ENCODE measurements around the gene SIK3. TPM values are rescaled to one million over a fixed set of nuclear protein-coding genes. Genes with fewer than 3 reads are reported as not detected.

The SIK3 gene
- total RNA-seq, 1 experiment from 2014 or later = 14.5 TPM

DNA sequence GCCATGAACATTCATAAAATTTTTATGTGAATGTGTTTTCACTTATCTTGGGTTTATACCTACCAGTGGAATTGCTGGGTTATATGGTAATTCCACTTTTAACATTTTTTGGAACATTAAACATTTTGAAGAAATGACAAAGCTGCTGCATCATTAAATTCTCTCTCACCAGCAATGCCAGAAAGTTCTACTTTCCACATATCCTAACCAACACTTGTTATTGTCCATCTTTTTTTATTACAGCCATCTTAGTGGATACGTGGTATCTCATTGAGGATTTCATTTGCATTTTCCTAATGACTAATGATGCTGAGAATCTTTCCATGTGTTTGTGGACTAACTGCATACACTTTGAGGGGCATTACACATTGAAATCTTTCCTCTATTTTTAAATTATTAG is 122.6 kb downstream of the SIK3 start:
- H2AFZ ChIP-seq (ENCODE audit: low read length) = no peak overlapping the region
- DNase-seq (no peak), ATAC-seq (no peak)
- no TSS peak for BruUV-seq (replicated peaks)
- H3K79me2 ChIP-seq (ENCODE audit: low read length) = 0 out of 2 replicates have a peak, but pooled peaks cover 4% of the 10 kb centered on the region
- intact Hi-C loops (cut with micrococcal nuclease) = no loop called here
- H3K4me3 ChIP-seq (ENCODE audit: low read length) = no peak overlapping the region
- CTCF ChIA-PET = no interaction called here
- no peak overlapping the region for H3K27ac ChIP-seq (ENCODE audit: low read length)
- POLR2A ChIA-PET (ENCODE audit: unreplicated experiment) = no interaction called here
- H3K9me2 ChIP-seq (replicated peaks; ENCODE audit: low read length) = no peaks in the 10 kb centered on the region
- no peaks in the 10 kb centered on the region for H3K36me3 ChIP-seq (ENCODE audit: low read depth, low read length)
- H3K9ac ChIP-seq (ENCODE audit: low read length) = no peak overlapping the region
- no peaks in the 10 kb centered on the region for H3F3A ChIP-seq (ENCODE audit: low read length, unreplicated experiment)
- peaks cover 4% of the 10 kb centered on the region; the same call in 1 of the 2 replicates for H4K20me1 ChIP-seq (ENCODE audit: low read length)
- TF ChIP-seq EZH2 (IDR thresholded peaks at IDR 0.05; ENCODE audit: low read length, unreplicated experiment) (no peak), EZH2phosphoT487 (IDR thresholded peaks at IDR 0.05; ENCODE audit: borderline replicate concordance, low read length) (no peak)
- TF ChIP-seq, protein P1, sequence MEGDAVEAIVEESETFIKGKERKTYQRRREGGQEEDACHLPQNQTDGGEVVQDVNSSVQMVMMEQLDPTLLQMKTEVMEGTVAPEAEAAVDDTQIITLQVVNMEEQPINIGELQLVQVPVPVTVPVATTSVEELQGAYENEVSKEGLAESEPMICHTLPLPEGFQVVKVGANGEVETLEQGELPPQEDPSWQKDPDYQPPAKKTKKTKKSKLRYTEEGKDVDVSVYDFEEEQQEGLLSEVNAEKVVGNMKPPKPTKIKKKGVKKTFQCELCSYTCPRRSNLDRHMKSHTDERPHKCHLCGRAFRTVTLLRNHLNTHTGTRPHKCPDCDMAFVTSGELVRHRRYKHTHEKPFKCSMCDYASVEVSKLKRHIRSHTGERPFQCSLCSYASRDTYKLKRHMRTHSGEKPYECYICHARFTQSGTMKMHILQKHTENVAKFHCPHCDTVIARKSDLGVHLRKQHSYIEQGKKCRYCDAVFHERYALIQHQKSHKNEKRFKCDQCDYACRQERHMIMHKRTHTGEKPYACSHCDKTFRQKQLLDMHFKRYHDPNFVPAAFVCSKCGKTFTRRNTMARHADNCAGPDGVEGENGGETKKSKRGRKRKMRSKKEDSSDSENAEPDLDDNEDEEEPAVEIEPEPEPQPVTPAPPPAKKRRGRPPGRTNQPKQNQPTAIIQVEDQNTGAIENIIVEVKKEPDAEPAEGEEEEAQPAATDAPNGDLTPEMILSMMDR (conservative IDR thresholded peaks at IDR 0.05; ENCODE audit: low read depth, low read length) = no peak
- H3K27me3 ChIP-seq (ENCODE audit: low read length) = no peaks in the 10 kb centered on the region
- H3K4me2 ChIP-seq (ENCODE audit: low read length) = no peak overlapping the region
- H3K4me1 ChIP-seq (ENCODE audit: insufficient read depth, low read length) = peaks cover 15% of the 10 kb centered on the region
- H3K9me3 ChIP-seq (ENCODE audit: low read length) = no peaks in the 10 kb centered on the region

DNA sequence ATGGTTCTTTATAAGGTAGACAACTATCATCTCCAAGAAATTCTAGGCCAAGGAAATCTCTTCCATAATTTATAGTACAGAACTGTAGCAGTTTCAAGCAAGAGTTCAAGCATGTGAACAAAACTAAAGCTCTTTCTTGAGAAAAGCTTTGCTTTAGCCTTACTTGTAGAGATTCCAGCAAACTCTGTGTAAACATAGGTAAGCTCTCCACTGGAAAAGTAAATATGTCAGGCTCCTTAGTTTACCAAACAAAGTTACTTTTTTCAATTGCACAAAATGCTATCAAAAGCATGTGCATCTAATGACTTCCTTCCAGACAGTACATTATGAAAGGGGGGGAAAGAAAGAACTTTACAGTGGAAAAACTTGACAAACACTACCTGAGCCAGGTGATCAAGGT is 125.0 kb downstream of the SIK3 start:
- ATAC-seq = no peak
- no peaks in the 10 kb centered on the region for H3K9me2 ChIP-seq (replicated peaks; ENCODE audit: low read length)
- POLR2A ChIA-PET (ENCODE audit: unreplicated experiment) = interaction anchor here (0.6 kb wide), 1 partner anchor 137 kb away, joined by 3 read pairs; no protein-coding TSS in a partner anchor

DNA sequence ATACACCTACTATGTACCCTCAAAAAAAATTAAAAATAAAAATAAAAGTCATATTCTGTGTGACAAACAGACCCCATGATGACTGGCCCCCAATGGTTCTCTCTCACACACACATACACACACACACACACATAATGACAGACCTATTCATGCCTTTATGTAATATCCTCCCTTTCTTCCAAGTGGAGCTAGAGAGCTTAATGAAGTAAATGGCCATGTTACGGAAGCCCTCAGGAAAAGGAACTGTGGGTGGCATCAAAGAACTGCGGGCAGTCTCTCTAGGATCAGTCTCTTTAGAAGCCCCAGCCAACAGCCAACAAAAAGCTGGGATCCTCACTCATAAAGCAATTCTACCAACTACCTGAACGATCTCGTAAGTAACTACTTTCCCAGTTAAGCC is 125.5 kb downstream of the SIK3 start:
- no TSS peak for BruUV-seq (replicated peaks)
- Histone ChIP-seq H3K4me3 (ENCODE audit: low read length) (no peak overlapping the region), H3K9ac (ENCODE audit: low read length) (no peak overlapping the region), H3K36me3 (ENCODE audit: low read depth, low read length) (no peaks in the 10 kb centered on the region), H3K9me3 (ENCODE audit: low read length) (no peaks in the 10 kb centered on the region), H3K4me1 (ENCODE audit: insufficient read depth, low read length) (peaks cover 19% of the 10 kb centered on the region), H3K9me2 (replicated peaks; ENCODE audit: low read length) (no peaks in the 10 kb centered on the region), H3K27ac (ENCODE audit: low read length) (no peak overlapping the region), H3K27me3 (ENCODE audit: low read length) (no peaks in the 10 kb centered on the region), H3F3A (ENCODE audit: low read length, unreplicated experiment) (no peaks in the 10 kb centered on the region), H2AFZ (ENCODE audit: low read length) (no peak overlapping the region), H4K20me1 (ENCODE audit: low read length) (peaks cover 4% of the 10 kb centered on the region; the same call in 1 of the 2 replicates), H3K79me2 (ENCODE audit: low read length) (0 out of 2 replicates have a peak, but pooled peaks cover 8% of the 10 kb centered on the region), H3K4me2 (ENCODE audit: low read length) (no peak overlapping the region)
- TF ChIP-seq, protein P1 (conservative IDR thresholded peaks at IDR 0.05; ENCODE audit: low read depth, low read length) = no peak; the same call in 1 of the 2 replicates
- TF ChIP-seq EZH2phosphoT487 (IDR thresholded peaks at IDR 0.05; ENCODE audit: borderline replicate concordance, low read length) (no peak), EZH2 (IDR thresholded peaks at IDR 0.05; ENCODE audit: low read length, unreplicated experiment) (no peak)
- no peak for DNase-seq
- no peak for ATAC-seq
- CTCF ChIA-PET = interaction anchor here (0.5 to 0.7 kb wide), 3 partner anchors 14 to 99 kb away, joined by 3 to 8 read pairs (median 4); no protein-coding TSS in a partner anchor
- POLR2A ChIA-PET (ENCODE audit: unreplicated experiment) = interaction anchor here (0.6 kb wide), 1 partner anchor 13 kb away, joined by 3 read pairs; no protein-coding TSS in a partner anchor
- intact Hi-C loops (cut with micrococcal nuclease) = no loop called here

More for the DNA sequence above, 125.0 kb downstream of the SIK3 start:
- Histone ChIP-seq H3K79me2 (ENCODE audit: low read length) (0 out of 2 replicates have a peak, but pooled peaks cover 8% of the 10 kb centered on the region), H3K4me3 (ENCODE audit: low read length) (no peak overlapping the region), H3F3A (ENCODE audit: low read length, unreplicated experiment) (no peaks in the 10 kb centered on the region), H2AFZ (ENCODE audit: low read length) (no peak overlapping the region), H3K27ac (ENCODE audit: low read length) (no peak overlapping the region), H3K9me3 (ENCODE audit: low read length) (no peaks in the 10 kb centered on the region), H3K36me3 (ENCODE audit: low read depth, low read length) (no peaks in the 10 kb centered on the region), H4K20me1 (ENCODE audit: low read length) (peaks cover 4% of the 10 kb centered on the region; the same call in 1 of the 2 replicates), H3K4me1 (ENCODE audit: insufficient read depth, low read length) (peaks cover 19% of the 10 kb centered on the region), H3K9ac (ENCODE audit: low read length) (no peak overlapping the region), H3K4me2 (ENCODE audit: low read length) (no peak overlapping the region), H3K27me3 (ENCODE audit: low read length) (no peaks in the 10 kb centered on the region)
- TF ChIP-seq EZH2 (IDR thresholded peaks at IDR 0.05; ENCODE audit: low read length, unreplicated experiment) (no peak), EZH2phosphoT487 (IDR thresholded peaks at IDR 0.05; ENCODE audit: borderline replicate concordance, low read length) (no peak)
- TF ChIP-seq, protein P1 (conservative IDR thresholded peaks at IDR 0.05; ENCODE audit: low read depth, low read length) = no peak
- CTCF ChIA-PET = interaction anchor here (0.5 to 0.7 kb wide), 3 partner anchors 13 to 98 kb away, joined by 3 to 8 read pairs (median 4); no protein-coding TSS in a partner anchor
- intact Hi-C loops (cut with micrococcal nuclease) = no loop called here
- no peak for DNase-seq
- no TSS peak for BruUV-seq (replicated peaks)
